Left cardiac atrium (tissue), 4 donors: Measurements from ENCODE around the gene FCRLB. TPM values are rescaled to one million over a fixed set of nuclear protein-coding genes. Genes with fewer than 3 reads are reported as not detected.
"Not testable (repeated sequence)": the region's sequence is repeated elsewhere in the genome, so short reads cannot be mapped to it uniquely, and the experiment has no call there.

ENCODE experiments used
- ATAC-seq, 2 donors: fragments of 200-7000 bp; cut with Tn5 transposase; one replicate each; pipeline ENCODE4 v1.9.1; 2020; ENCODE audit warnings: mild to moderate bottlenecking in 2 of 2, moderate library complexity in 2 of 2
- DNase-seq: peaks from one replicate; pipeline ENCODE4 v3.0.0-alpha.2; 2020
- intact Hi-C, 2 donors: fragments of 100-400 bp; cut with DNase I; formaldehyde crosslinking; loops; one replicate each; pipeline versions ENCODE4 v1.14.1 to v1.15.1; 2022 to 2023
- long read RNA-seq: library from polyadenylated mRNA; unstranded; transcript quantifications from one replicate; pipeline ENCODE4 v2.0.0, GENCODE V29; 2021
- total RNA-seq, 2 donors: library from RNA; stranded (reverse); fragmentation: NEBNext Ultra II Directional; extraction: Animal tissue kit (Norgen Biotek cat#: 25700); gene quantifications; one replicate each; pipeline ENCODE4 v1.2.1, GENCODE V29; 2021
- donor health status: DM: no; HTN: yes; CAD: no.
- donor health status: DM: no; HTN: yes; CAD: no; lungs with severe emphysema.
- donor health status: DM: yes; HTN: yes; CAD: no.
- donor health status: Dilated cardiomyopathy.

FCRLB gene, protein sequence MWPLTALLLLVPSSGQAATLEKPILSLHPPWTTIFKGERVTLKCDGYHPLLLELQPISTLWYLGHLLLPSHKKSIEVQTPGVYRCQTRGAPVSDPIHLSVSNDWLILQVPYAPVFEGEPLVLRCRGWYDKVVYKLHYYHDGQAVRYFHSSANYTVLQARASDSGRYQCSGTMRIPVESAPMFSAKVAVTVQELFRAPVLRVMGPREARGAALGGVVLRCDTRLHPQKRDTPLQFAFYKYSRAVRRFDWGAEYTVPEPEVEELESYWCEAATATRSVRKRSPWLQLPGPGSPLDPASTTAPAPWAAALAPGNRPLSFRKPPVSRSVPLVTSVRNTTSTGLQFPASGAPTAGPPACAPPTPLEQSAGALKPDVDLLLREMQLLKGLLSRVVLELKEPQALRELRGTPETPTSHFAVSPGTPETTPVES
- under 1 TPM; 0.24 to 0.77 TPM for total RNA-seq
- long read RNA-seq, partial matches to known transcripts: 2 of 2 reads
- long read RNA-seq, other reads (novel, unspliced or antisense): 0 of 2 reads

DNA sequence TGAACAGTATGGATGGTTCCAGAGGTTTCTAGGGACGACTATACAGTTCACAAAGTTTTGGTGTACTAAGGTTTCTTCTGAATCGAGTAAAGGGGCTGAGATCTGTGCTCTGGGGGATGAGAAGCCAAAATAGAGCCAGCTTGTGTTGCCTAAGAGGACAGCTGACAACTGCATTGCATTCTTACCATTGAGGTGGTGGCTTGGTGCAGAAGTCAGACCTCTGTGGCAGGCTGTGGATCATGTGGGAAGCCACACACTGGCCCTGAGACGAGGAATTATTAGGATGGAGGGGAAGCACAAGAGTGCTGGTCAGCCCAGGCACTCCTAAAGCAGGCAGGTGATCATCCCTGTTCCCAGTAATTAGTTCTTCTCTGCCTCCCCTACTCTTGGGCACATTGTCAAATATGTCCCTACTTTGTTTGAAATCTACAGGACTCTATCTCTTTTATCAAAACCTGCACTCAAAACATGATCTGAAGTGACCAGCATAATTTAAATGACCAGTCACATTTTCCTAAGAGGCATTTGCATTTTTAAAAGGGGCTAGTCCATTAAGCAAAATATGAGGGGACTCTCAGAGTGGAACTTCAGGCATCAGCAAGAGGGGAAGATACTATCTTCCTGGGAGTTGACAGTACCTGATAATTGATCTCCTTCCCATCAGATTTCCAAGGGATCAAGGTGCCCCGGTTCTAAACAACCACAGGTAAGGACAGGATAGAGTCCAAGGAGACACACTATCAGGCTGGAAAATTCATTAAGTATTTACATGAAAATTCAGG, at the start of gene FCRLB:
Gene FCRLB (plus strand): TSS at position 589 of the 782 bp plus-strand sequence. CDS start 1,129 bp downstream, outside the sequence.
- no peak for ATAC-seq
- intact Hi-C loops: no loop called here
- DNase-seq: no peak

DNA sequence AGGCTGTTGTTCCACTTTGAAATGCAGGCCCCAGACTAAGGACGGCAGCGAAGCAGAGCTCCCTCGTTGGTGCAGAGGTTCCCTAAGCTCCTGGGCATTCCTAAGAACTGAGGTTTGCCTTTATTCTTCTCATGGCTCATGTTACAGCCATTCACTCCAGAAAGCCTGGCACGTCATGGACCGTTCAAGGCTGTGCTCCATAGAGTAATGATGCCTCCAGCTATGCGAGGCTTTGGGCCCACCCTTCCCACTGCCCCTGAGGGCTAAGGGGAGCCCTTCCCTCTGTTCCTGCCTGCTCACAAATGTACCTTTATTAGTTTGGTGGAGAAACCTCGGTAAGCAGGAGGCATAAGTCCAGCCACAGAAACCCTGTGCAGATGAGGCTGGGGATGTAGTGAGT, 47.9 kb upstream of the FCRLB start:
- DNase-seq, intact Hi-C loops: not testable (repeated sequence)

DNA sequence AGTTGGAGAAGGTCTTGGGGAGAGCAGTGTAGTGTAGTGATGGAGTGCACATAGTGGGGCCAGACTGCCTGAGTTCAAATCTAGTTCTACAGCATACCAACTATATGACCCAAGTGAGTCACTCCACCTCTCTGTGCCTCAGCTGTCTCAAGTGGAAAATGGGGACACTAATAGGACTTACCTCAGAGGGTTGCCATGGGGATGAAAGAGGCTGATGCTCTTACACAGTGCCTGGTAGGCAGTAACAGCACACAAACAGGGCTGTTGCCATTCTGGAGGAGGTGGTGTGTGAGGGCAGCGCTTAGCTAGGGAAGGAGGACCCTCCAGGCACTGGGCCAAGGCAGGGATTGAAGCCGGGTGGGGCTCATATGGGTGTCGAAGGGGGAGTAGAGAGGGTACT, 46.9 kb upstream of the FCRLB start:
- DNase-seq, ATAC-seq, intact Hi-C loops: not testable (repeated sequence)

More for the DNA sequence above, 47.9 kb upstream of the FCRLB start:
- ATAC-seq: not testable (repeated sequence)

DNA sequence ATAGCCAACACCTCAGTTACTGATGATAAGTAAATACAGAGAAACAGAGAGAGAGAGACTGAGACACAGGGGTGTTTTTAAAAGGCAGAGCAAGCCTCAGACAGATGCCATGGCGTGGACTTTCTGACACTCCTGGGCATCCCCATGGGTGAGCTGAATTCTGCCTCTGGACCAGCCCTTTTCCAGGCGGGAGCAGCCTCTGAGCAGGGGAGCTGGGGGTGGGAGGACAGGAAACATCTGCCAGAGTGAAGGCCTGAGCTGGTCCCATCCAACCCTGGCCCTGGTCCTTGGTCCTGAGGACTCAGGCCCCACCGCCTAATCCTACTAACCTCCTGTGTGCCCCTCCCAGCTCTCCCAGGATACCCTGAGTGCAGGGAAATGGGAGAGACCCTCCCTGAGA, 46.4 kb upstream of the FCRLB start:
- DNase-seq, intact Hi-C loops, ATAC-seq: not testable (repeated sequence)

DNA sequence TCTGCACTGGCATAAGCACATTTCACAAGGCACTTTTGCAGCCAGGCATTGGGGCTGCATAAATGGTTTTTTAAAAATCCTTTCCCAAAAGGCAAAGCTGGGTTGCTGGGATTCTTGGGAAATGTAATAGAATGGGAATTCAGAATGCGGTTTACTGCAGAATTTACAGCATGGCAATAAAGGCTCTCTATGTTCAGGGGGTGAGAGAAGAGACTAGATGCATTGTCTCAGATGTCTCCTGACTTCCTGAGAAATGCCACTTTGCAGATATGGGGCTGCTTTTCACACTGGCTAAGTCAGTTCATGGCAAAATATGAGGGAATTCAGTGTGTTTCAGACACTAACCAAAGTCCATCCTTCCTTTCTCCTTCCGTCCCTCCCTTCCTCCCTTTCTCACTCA, 44.9 kb upstream of the FCRLB start:
- ATAC-seq: no peak
- no peak for DNase-seq
- intact Hi-C loops: no loop called here

DNA sequence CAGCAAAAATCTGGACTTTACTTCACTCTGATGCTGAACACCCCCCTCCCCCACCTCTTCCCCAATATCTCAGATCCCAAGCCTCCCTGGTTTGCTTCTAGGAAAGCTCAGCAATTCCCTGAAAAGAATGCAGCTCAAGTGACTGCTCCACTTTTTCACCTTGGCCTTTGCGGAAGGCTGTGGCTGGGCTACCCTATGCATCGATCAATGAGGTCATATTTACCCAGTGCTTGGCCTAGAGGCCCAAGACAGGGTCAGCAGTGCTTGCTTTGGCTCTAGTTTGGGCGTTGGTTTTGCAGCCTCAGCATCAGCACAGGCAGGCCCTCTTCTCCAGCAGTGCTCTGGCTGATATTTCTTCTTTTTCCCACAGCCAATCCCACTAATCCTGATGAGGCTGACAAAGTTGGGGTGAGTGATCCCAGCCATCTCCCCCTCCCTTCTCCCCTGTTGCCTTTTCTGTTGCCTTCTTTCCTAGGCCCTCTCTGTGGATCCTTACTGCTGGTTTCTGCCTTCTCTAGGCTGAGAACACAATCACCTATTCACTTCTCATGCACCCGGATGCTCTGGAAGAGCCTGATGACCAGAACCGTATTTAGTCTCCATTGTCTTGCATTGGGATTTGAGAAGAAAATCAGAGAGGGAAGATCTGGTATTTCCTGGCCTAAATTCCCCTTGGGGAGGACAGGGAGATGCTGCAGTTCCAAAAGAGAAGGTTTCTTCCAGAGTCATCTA, 44.2 kb upstream of the FCRLB start:
- DNase-seq: no peak

DNA sequence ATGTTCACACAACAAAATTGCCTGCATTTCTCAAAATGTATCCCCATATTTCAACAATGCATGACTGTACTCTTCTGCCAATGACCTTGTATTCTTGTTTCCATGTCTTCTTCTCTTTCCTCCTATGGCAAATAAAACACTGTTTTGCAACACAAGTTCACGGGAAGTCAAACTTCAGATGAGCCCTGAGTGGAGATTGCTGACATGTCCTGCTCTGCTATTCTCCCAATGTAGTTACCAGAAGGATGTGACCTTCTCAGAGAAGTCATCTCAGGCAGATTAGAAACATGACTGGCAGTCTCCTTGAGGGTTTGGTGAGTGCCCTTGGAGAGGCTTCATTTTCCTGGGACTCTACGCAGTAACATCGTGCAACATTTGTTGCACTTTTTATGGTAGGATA, 42.8 kb upstream of the FCRLB start:
- no peak for ATAC-seq

More for the DNA sequence above, 44.2 kb upstream of the FCRLB start:
- no peak for ATAC-seq
- intact Hi-C loops: no loop called here

DNA sequence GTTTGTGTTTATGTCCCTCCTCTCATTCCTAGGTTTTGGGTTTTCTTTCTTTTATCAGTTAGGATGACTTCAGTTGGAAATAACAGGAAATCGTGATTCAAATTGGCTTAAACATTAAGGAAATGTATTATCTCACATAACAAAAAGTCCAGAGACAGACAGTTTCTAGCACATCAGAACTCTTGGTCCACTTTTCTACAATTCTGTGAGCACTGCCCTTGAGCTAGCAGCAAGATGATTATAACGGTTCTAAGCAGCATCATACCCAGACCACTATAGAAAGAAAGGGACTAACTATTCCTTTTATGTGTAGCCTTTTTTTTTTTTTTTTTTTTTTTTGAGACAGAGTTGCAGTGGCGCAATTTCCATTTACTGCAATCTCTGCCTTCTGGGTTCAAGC, 39.5 kb upstream of the FCRLB start:
- ATAC-seq (no peak), DNase-seq (no peak)
- intact Hi-C loops: no loop called here

More for the DNA sequence above, 42.8 kb upstream of the FCRLB start:
- intact Hi-C loops: no loop called here
- DNase-seq: no peak

DNA sequence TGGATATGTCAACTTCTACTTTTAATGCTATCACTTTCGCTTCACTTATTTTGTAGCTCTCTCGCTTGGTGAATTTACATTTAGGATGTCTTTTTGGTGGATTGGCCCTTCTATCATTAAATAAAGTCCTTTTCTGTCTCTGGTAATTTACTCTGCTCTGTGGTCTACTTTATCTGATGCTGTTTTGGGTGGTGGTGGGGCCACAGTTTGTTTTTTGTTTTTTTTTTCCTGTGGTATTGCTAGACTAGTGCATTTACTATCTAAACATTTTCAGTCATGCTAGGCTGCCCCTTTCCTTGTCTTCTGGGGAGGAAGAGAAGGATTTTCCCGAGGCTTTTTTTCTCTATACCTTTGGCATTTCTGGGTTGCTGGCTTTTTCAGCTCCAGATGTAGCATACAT, 32.4 kb upstream of the FCRLB start:
- ATAC-seq: no peak
- DNase-seq: no peak
- intact Hi-C loops: no loop called here

DNA sequence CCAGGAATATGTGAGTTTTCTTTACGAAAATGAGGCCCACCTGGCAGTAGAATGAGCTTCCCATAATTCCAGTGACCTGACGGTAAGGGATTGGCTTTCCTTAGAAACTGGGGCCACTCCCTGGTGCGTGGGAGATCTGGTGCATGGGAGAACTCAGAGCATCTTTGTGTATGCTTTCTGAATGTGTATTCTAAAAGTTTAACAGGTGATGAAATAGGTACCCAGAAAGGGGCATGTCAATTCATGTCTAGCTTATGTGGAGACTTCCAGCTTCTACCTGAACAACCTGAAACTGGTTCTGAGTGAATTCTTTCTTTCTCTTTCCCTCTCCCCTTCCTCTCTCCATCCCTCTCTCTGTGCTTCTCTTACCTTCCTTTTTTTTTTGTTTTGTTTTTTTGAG, 29.5 kb upstream of the FCRLB start:
- DNase-seq (no peak), ATAC-seq (no peak)
- intact Hi-C loops: no loop called here

DNA sequence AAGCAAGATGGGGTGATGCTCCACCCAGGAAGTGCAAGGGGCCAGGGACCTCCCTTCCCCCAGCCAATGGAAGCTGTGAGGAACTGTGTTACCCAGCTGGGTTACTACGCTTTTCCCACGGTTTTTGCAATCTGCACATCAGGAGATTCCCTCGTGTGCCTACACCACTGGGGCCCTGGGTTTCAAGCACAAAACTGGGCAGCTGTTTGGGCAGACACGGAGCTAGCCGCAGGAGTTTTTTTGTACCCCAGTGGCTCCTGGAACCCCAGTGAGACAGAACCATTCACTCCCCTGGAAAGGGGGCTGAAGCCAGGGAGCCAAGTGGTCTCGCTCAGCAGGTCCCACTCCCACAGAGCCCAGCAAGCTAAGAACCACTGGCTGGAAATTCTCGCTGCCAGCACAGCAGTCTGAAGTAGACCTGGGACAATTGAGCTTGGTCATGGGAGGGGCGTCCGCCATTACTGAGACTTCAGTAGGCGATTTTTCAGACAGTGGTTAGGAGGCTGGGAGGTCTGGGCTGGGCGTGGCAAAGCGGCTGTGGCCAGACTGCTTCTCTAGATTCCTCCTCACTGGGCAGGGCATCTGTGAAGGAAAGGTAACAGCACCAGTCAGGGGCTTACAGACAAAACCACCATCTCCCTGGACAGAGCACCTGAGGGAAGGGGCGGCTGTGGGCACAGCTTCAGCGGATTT, 28.2 kb upstream of the FCRLB start:
- ATAC-seq, intact Hi-C loops: not testable (repeated sequence)

DNA sequence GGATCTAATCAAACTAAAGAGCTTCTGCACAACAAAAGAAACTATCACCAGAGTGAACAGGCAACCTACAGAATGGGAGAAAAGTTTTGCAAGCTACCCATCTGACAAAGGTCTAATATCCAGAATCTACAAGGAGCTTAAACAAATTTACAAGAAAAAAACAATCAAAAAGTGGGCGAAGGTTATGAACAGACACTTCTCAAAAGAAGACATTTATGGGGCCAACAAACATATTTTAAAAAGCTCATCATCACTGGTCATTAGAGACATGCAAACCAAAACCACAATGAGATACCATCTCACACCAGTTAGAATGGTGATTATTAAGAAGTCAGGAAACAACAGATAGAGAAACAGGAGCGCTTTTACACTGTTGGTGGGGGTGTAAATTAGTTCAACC, 23.0 kb upstream of the FCRLB start:
- intact Hi-C loops, DNase-seq, ATAC-seq: not testable (repeated sequence)

More for the DNA sequence above, 28.2 kb upstream of the FCRLB start:
- not testable (repeated sequence) for DNase-seq

DNA sequence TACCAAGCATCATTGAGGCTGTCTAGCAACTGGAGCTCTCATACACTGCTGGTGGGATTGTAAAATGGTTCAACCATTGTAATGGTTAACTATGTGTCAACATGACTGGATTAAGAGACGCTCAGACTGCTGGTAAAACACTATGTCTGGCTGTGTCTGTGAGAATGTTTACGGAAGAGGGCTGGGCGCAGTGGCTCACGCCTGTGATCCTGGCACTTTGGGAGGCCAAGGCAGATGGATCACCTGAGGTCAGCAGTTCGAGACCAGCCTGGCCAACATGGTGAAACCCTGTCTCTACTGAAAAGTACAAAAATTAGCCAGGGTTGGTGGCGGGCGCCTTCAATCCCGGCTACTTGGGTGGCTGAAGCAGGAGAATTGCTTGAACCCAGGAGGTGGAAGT, 19.1 kb upstream of the FCRLB start:
- intact Hi-C loops: no loop called here
- ATAC-seq: no peak
- no peak for DNase-seq

DNA sequence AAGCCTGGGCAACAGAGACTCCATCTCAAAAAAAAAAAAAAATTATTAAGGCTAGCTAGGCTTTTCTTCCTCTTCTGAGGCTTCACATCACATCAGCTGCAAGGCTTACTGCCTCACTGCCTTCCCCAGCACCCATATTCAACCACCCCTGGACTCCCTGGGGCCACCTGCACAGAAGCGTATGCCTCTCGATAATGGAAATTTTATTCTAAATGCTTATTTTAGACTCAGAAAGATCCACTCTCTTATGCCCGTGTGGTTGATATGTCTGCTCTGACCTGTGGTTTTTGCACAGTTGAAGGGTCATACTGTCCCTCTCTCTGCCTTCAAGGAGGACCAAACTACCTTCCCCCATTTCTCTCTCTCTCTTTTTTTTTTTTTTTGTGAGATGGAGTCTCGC, 15.8 kb upstream of the FCRLB start:
- no peak for ATAC-seq

DNA sequence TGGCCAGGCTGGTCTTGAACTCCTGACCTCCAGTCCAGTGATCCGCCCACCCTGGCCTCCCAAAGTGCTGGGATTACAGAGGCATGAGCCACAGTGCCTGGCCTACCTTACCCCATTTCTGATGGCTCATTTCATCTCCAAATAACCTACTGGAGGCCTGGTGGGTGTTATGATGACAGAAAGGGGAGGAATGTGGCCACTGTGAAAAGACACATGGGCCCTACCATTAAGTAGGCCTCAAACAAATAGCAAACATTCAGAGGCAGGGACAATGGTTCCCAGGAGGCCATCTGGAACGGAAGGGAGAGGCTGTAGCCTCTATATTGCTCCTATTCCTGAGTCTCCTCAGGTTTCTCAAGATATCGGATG, 15.2 kb upstream of the FCRLB start:
- DNase-seq (no peak), ATAC-seq (no peak)
- intact Hi-C loops: no loop called here

More for the DNA sequence above, 15.8 kb upstream of the FCRLB start:
- no peak for DNase-seq
- intact Hi-C loops: no loop called here

DNA sequence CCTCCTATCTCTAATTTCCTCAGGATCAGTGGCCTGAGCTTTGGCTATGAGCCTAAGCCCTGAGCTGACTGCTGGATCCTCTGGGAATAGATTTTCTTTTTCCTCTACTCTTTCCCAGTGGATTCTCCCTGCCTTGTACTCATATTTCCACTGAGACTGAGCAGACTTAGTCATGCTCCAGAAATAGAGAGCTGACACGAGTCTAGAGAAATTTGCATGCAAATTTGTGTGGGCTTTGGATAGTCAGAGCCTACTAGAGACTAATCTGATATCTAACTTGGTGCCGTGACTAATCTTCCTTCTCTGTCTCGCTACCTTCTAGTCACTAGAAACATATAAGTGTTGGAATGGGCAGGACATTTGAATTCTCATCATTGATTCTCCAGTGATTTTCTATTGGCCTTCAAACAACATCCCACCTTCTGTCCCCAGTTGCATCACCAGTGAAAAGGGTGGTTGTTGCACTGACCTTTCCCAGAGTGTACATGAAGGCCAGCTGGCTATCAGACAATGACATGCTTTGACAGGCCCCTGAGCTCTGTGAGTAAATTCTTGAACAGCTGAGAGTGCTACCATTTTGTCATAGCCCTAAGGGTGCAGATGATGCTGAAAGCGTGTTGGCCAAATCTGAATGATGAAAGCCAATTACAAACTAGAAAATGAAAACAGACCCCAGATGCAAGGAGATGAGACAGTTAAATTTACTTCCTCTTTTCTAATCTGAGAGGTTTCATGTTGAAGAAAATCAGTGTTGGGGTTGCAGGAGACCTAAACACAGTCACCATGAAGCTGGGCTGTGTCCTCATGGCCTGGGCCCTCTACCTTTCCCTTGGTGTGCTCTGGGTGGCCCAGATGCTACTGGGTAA, 14.6 kb upstream of the FCRLB start, which contains the start of gene FCRLA:
Gene FCRLA (plus strand): TSS at position 748 of the 866 bp plus-strand sequence. CDS start 36 bp downstream, at position 784.
- DNase-seq (no peak), ATAC-seq (peak; percentile 85 to 93)
- intact Hi-C loops: no loop called here

DNA sequence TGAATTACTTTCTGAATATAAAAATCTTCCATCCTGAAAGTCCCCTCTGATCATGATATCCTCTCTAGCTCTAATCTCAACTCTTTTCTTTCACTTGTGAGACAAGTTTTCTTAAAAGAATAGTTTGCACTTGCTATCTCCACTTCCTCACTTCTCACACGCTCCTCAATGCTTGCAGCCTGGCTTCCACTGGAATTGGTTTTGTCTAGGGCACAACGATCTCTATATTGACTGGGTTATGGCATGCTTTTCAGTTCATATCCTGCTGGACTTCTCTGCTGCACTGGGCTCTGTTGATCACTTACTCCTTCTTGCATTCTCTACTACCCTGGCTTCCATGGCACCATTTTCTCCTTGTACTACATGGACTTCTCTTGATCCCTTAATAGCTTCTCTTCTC, 13.8 kb upstream of the FCRLB start:
- ATAC-seq (no peak), DNase-seq (no peak)
- intact Hi-C loops: no loop called here

DNA sequence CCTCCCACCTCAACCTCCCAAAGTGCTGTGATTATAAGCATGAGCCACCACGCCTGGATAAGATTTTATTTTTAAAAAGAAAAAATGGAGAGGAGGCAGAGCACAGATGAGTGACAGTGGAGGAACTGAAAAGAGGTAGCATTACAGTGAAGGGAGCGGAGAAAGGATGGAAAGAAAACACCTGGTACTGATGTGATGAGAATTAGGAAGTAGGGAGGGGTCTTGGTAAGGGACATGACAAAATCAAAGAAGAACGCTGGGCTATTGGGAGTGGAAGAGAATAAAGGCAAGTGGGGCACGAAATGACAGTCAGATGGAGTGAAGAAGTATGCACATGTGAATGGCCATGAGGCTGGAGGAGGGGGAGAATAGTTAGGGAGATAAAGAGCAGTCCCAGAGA, 12.0 kb upstream of the FCRLB start:
- DNase-seq (no peak), ATAC-seq (no peak)
- intact Hi-C loops: no loop called here
